Hypothalamus (tissue), 51 donors: Measurements from ENCODE around the gene VSTM2L.
A peak's percentile ranks its signal among the peaks of the same experiment; 100 is the strongest.

Experiments used
- DNase-seq, 51 donors: peaks; one replicate each; lab custom pipeline; 2025; lab: John Stamatoyannopoulos, UW

The VSTM2L gene

GRCh38 chr20:37915434-37915787 is 12.5 kb downstream of the VSTM2L start:
- no peak for DNase-seq

DNA sequence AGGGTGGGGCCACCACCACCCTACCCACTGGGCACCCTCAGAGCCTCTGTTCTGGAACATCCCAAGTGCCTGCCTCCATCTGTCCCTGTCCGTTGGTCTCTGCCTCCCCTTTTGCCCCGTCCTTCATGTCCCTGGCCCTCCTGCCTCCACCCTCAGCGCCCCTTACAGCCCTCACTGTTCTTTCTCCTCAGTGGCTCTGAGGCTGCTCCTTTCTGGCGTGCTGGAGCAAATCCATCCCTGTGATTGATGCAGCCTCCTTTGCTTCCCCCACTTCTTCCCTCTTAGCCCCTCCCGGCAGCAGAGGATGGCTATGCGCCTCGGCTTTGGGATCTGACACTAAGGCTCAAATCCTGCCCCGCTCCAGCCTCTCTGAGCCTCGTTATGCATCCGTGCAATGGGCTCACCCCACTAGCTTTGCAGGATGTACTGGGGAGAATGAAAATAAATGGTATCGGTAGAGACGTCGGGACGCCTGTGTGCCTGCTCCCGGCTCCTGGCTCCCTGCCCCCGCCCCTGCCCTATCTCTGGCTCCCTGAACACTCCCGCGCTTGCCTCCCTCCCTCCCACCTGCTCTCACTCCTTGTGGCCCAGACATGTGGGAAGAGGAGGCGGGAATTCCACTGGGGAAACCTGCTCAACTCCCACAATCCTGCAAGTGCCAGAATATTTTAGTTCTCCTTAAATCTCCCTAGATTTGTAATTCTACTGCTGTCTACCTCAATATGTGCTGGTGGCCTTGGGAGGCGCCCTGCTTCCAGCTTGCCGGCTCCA is 13.1 kb downstream of the VSTM2L start:
- peak in 1 of 51 donors; percentile 11 for DNase-seq

DNA sequence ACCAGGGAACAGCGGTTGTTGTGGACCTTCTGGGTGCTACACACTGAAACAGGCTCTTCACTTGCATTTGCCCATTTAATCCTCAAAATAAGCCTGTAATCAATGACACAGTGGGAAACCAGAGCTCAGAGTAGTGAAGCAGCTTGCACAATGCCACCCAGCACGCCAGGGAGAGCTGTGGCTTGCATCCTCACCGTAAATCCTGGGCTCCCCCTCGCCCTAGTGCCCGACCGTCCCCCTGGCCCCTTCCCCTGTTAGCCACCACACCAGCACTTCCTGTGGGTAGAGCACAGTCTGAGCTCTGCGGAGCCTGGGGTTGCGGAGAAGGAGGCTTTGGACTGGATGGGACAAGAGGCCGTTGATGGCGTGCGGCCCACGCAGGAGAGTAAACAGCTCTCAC is 14.5 kb downstream of the VSTM2L start:
- DNase-seq = no peak

- DNase-seq = no peak
Observed at GRCh38 chr20:37918035-37918434, 15.1 kb downstream of the VSTM2L start.

DNA sequence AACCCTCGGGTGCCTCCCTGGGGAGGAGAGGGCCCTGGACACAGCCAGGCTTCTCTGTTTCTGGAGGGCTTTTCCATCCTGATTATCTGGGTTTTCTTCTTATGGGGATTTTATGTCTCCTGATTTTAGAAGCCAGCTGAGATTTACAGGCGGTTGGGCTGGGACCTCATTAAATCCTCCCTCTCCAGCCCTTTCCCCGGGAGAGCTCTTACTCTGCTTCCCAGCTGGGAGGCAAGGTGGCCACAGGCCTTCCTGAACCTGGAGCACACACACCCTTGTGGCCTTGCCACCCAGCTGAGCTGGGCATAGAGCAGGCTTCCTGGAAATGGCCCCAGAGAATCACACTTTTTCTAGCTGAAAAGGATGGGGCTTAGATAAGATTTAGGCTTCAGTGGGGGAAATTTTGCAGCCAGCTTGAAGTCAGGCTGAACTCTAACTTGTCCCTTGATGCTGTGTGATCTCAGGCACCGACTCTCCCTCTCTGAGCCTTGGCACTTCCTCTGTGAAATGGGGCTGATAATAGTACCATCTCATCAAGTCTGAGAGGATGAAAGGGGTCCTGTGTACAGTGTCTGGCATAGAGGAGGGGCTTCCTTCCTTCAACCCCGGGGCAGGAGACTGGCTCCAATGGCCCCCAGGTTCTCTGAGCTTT is 16.6 kb downstream of the VSTM2L start:
- DNase-seq = no peak

- DNase-seq = no peak
Observed at GRCh38 chr20:37920270-37920669, 17.3 kb downstream of the VSTM2L start.

GRCh38 chr20:37920679-37921322 is 17.9 kb downstream of the VSTM2L start:
- DNase-seq = no peak

DNA sequence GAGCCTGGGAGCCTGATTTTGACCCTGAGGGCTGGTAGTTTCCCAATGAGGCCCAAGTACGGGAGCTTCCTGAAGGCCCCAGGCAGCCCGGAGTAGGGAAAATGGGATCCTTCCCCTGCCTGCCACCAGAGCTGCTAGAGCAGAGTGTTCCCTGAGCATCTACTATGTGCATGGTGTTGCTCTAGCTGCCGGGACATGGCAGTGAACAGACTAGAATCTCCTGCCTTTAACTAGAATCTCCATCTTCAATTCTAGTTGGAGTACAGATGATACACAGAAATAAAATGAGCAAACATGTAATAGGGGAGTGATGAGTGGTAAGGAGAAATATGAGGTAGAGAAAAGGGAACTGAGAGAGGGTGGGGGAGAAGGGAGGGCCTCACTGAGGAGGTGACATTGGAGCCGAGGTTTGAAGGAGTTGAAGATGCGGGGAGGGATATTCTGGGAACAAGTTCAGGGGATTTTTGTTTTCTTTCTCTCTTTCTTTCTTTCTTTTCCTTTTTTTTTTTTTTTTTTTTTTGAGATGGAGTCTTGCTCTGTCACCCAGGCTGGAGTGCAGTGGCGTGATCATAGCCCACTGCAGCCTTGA is 18.5 kb downstream of the VSTM2L start:
- no peak for DNase-seq

- DNase-seq = no peak
Observed at GRCh38 chr20:37922016-37922415, 19.1 kb downstream of the VSTM2L start.

GRCh38 chr20:37925265-37926165 is 22.6 kb downstream of the VSTM2L start:
- DNase-seq = no peak

DNA sequence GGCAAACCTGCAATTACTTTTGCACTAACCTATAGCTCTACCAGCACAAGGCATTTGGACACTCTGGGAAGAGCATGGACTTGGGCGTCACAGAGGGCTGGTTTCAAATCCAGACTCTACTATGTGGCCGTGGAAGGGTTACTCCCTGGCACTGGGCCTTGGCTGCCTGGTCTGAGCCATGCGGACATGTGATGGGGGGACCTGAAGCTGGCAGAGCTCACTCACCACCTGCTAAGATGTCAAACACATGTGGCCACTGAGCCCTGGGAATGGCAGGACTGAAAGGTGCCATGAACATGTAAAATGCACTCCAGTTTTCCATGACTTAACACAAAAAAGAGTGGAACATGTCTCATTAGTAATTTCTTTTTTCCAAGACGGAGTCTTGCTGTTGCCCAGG is 23.7 kb downstream of the VSTM2L start:
- no peak for DNase-seq

DNA sequence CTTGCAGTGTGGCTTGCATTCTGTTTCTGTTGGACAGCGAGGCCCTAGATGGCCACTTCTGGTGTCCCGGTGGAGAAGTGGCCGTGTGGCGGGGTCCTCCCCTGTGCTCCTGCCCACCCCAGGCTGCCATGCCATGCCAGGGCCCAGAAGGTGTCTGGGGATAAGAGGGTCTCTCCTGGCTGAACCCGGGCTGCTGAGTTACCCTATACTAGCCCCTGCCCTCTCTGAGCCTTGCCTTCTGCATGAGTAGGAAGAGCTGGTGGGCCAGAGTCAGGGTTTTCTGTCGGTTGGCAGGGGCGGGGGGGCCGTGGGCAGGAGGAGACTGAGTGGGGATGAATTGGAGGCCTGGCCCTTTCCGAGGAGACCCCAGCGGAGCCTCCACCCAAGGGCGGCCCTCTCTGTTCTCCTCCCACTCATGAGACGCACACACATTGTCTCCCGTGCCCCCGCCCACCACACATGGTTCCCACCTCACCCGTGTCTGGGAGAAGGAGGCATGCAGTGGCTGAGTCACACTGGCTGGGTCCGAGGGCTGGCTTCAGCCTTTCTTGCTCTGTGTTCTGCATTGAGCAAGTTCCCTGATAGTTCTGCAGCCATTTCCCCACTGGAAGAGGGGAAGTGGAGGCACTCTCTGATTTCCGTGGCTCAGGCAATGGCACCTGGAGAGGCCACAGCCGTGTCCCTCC is 24.6 kb downstream of the VSTM2L start:
- DNase-seq = no peak

DNA sequence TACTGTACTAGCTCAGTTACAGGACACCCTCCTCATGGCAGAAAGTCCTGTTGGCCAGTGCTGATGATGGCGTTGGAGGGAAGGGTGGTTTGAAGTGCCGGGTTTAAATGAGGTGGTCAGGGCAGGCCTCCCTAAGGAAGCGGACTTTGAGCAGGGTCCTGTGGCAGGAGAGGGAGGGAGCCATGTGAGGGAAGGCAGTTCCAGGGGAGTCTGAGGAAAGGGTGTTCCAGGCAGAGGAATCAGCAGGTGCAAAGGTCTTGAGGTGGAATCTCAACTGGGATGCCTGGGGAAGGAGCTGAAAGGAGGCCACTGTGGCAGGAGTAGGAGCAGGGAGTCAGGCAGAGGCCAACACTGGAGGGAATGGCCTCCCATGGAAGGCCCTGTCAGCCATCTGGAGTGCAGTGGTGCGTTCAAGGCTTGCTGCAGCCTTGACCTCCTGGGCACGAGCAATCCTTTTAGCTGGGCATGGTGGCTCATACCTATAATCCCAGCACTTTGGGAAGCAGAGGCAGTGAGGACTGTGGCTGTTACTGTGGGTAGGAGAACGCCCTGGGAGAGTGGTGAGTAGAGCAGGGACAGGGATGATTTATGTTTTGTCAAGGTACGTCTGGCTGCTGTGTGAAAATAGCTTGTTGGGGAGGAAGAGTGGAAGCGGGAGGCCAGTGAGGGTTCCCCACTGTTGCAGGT is 26.2 kb downstream of the VSTM2L start:
- DNase-seq = no peak

GRCh38 chr20:37929683-37930014 is 26.7 kb downstream of the VSTM2L start:
- DNase-seq = no peak

- no peak for DNase-seq
Observed at GRCh38 chr20:37931153-37931922, 28.4 kb downstream of the VSTM2L start.

GRCh38 chr20:37932074-37932473 is 29.1 kb downstream of the VSTM2L start:
- DNase-seq = no peak

GRCh38 chr20:37932919-37933318 is 30.0 kb downstream of the VSTM2L start:
- no peak for DNase-seq

GRCh38 chr20:37933786-37934633 is 31.1 kb downstream of the VSTM2L start:
- no peak for DNase-seq
